GM18511 (cell line): Measurements from ENCODE around the gene GLRX.

Source experiments
- ATAC-seq: cut with Tn5 transposase; IDR thresholded peaks from one replicate; pipeline ENCODE4 v1.9.1; 2021; ENCODE audit warnings: mild to moderate bottlenecking, moderate library complexity; ENCODE audit not compliant: unreplicated experiment

The GLRX gene

DNA sequence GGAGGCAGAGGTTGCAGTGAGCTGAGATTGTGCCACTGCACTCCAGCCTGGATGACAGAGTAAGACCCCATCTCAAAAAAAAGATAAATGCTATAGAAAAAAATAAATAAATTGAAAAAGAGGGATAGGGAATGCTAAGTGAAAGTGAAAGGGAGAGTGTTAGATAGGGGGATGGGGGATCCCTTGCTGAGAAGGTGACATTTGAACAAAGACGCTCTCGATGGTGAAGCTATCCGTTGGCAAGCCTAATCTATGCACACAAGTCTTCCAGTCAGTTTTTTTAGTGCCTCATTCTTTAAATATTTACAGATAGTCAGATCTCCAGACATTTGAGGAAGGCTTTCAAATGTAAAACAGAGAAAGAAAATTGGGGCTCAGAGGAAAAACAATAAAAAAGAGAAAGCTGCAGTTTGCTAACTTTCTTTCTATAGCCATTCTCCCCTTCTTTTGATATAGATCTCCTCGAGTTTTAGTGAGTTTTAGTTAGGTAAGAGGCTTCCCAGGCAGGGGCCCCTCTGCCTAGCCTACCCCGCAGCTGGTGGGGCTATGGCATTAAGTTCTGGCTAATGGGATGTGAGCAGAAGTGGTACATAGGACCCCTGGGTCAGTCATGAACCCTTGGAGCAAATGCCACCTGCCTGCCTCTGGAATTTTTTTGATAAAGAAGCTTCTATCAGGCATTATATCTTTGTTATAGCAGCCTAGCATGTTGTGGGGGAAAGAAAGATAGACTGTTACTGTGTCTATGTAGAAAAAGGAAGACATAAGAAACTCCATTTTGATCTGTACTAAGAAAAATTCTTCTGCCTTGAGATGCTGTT is 12.0 kb downstream of the GLRX start:
- no peak for ATAC-seq

DNA sequence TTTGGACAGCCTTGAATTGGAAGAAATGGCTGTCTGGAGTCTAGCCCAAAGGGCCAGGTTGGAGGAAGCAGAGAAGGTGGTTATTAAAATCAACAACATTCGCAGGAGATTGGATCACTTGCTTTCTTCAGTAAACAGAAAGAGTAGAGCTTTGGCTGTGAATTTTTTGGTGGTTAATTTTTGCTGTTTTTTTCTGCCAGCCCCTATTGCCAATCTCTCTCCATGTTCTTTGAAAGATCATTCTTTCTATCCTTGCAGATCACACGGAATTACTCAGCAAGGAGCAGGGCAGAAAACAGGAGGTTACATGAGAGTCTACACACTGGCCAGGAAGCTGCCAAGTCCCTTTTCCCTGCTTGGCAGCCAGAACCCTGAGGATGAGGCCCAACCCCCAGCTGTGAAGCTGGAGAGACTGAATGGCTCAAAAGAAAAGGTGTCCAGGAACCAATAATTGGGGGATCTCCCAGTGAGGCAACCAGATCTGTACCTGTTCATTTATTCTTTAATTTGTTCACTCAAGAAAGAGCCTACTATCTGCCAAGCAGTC is 13.0 kb downstream of the GLRX start:
- no peak for ATAC-seq

DNA sequence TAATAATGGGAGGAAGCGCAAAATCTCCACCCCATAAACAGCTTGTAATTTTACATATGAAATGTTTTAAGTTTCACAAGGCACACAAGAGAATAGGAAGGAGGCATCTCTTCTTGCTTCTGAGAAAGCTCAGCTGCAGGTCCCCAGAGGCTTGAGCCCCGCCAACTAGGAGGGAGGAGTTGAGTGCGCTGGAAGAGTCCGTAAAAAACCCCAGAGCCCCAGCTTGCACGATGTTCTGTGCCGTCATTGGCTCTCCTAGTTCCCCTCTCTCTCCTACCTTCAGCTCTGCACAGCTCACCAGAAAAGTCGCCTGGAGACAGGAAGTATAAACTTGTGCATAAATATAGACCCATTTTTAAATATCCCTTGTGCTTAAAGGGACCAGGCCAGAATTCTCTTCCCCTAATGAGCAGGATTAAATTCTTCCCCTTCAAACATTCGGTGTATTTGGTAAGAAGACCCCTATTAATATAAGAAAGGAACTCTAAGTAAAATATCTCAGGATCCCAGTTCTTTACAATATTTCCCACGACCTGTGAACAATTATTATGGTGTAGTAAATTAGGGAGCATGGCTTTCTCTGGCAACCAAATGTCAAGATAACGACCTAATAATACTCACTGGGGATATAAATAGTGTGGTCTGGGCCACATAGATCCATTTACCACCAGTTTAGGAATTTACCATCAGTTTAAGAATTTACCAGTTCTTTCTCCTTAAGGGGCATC is 13.7 kb downstream of the GLRX start:
- peak; percentile 100 for ATAC-seq

DNA sequence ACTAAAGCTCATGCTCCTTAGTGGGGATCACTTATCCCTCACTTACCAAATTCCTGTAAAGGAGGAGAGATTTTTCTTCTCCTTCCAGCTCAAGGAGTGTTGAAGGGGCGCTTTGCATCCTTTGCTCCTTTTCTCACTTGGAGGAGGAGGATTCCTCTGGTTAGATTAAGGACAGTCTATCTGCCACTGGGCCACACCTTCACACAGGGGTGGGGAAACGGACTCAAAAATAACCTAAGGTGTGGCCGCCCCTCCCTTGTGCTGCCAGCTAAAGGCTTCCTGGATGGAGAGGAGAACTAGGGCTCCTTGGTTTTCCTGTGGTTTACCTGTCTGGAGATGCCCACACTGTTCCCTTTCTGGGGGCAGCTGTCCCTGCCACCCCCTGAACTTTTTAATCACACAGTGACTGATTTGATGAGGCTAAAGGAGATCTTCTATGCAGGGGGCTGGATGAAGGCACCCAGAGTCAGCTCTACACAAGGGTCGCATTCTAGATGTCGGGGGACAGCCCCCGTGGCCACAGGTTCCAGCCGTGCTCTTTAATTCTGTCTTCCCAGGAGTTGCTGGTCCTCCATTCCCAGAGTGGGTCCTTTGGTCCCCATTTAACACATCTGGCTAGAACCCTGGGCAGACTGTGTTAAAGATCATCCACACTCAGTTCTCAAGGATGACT is 14.4 kb downstream of the GLRX start:
- ATAC-seq: peak; percentile 6

DNA sequence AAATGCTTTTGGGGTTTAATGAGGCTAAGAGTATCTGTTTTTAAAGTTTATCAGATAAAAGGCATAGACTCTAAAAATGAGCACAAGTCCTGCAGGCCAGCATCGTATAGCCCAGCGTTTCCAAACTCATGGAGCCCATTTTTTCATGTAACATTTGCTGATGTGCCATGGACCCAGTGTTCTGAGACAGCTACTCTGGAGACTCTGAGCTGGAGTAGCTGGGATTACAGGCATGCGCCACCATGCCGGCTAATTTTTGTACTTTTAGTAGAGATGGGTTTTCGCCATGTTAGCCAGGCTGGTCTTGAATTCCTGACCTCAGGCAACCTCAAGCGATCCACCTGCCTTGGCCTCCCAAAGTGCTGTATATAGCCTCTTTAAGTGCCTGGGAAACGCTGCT is 15.8 kb downstream of the GLRX start:
- ATAC-seq: no peak

DNA sequence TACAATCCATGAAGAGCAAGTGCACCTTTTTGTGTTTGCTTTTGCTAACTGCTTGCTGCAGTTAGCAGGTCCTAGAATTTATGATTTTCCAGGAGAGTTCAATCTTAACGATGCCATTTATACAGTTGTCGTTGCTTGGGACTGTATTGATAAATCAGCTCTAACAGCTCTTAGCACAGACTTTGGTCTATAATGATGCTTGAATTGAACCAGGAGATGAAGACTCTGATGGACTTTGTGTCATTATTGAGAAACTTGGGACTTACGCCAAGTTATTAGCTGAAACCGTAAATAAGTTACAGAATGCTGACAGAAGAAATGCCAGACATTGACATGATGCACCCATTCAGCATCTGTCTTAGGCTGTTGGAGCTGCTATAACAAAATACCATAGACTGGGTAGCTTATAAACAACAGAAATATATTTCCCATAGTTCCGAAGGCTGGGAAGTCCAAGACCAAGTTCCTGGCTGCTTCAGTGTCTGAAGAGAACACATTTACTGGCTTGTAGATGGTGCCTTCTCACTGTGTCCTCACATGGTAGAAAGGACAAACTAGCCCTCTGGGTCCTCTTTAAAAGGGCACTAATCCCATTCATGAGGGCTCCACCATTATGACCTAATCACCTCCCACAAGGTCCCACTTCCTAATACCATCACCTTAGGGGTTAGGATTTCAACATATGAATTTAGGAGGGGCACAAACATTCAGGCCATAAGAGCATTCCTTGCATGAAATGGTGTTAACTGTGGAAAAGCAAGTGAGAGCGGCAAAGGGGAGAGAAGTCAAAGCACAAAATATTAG is 17.6 kb downstream of the GLRX start:
- ATAC-seq: no peak

DNA sequence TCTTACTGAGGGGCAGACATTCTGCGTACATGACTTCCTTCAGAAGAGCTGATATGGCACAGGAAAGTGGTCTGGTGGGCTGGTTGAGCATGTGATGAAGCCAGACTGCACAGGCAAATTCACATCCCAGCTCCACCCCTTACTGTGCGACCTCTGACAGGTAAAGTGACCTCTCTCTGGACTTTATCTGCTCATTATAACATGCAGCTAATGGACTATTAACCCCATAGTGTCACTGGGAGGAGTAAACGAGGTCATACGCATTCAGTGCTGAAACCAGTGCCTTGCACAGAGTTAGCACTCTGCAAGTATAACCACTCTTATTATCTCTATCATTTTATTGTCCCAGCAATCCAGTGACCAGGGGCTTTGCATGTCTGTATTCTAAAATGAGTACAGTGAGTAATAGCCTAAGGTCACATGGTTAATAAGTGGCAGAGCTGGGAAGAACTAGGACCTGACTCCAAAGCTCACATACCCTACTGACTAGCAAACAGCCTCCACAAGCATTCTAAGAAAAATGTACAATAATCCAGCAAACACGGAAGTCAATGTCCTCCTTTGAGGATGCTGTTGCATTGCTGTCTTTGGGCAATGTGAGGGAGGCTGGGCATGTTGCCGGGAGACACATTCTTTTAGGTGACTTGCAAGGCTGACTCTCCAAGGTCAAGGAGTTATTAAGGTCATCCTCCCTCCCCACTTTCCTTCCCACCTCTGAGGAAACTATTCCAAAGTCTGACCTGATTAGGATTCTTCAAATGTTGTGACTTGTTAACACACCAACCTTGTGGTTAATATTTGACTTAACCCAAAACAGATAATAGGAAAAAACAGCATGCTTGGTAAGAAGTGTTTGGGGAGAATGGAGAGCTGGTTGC is 19.0 kb downstream of the GLRX start:
- no peak for ATAC-seq

DNA sequence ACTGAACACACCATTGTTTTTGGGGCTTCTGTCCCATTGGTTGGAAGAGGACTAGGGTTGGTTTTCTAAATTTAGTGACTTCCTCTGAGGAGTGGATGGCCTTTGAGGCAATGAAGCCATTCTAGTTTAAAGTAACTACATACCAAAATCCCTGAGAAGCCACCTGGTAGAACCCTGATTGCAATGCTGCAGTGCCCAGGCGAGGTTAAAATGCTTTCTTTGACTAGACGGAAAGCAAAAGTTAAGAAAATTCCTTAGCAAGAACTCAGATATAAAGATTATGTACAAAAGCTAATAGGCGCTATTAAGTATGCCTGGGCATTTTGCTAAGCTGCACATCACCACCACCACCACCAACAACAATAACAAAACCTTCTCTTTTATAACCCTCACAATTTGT is 20.6 kb downstream of the GLRX start:
- no peak for ATAC-seq

DNA sequence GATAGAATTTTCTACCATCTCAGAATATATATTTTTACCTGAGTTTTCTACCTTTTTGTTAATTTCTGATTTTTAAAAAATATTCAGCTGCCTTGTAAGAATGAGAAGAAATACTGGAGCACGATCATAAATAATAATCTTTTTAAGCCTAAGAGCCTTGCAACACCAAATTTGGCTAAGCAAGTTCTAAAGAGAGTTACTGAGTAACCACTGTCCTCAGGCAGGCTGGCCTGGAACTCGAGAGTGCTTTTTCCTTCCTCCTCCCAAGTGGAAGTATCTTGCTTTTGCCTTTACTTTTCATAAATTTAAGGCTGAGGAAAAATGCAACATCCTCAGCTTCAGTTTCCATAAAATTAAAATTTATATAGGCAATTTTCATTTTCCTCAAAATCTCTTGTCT is 21.0 kb downstream of the GLRX start:
- ATAC-seq: no peak

DNA sequence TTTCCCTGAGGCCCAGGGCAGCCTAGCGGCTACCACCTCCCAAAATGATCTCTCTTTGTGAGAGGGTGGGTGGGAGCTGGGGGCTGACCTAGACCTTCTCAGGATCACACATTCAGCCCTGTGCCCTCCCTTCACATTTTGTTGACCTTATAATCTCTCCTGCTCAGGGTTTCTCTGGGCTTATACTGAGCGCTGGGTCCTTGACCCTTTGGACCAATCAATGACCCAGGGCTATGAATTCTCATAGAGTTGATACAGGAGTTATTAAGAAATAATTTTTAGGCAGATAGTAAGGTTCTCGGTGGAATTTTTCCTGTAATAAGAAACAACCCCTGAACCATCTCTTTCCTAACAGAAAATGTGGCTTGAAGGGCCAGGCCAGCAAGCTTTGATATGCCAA is 22.0 kb downstream of the GLRX start:
- ATAC-seq: no peak

DNA sequence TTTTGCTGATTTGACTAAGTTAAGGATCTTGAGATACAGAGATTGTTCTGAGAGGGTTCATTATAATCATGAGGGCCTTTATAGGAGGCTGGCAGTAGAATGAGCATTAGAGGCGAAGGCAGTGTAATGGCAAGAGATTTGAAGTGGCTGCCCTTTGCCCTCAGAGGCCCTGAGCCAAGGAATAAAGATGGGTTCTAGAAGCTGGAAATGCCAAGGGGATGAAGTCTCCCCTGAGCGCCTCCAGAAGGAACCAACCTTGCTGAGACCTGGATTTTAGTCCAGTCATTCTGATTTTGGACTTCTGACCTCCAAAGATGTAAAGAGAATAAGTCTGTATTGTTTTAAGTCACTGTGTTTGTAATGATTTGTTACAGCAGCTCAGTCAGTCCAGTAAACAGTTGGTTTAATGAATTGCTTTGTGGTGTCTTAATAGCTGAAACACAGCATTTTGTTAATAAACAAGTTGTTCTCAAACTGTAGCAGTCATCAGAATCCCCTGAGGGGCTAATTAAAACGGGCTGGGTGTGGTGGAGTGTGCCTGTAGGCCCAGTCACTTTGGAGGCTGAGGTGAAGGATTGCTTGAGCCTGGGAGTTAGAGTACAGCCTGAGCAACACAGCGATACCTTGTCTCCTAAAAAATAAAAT is 23.2 kb downstream of the GLRX start:
- no peak for ATAC-seq

DNA sequence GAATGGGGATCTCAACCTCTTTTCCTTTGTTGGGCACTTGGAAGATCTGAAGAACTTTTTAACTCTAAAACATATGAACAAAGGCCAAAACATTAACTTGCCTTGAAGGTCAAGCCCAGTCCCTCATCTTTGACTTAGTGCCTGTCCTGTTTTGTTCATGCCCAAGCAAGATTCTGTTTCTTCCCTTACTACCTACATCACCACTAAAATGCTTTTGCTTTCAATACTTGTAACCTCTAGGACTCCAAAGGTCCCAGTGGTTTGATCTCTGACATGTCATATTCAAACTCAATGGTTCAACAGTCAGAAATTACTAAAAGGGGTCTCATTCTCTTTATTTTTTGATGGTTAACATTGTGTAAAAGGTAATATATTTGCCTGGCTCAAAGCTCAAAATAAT is 24.0 kb downstream of the GLRX start:
- no peak for ATAC-seq

DNA sequence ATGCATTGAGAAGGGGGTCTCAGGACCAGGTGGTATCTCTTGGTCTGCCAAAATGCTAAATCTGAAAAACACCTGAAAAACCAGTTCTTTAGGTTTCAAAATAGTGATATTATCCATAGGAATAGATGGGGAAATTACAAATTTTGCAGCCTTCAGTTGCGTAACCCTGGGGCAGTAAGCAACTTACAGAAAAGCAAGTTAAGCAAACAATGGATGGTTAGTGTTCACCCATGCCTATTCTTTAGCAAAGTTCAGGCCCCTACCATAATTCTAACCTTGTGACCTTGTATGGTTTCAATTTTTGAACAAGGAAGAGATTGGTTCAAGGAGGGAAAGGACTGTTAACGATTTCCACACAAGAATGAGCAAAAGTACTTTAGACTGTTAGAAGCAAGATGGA is 24.5 kb downstream of the GLRX start:
- ATAC-seq: no peak

DNA sequence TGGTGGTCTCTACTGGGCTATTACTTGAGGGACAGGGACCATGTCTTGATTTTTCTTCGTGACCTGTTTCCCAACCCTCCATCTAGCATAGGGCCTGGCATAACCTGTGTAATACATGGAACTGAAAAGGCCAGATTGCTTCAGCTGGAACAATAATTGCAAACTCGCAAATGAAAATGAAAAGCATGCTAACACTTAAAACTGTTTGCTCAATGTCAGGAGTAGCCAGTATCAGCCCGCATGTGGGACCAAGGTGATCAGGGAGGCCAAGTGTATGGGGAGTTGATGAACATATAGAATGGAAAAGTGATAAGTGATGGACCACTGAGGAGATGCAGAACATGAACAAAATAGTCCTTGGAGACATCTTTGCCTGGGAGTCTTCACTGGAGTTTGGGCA is 25.2 kb downstream of the GLRX start:
- ATAC-seq: no peak

DNA sequence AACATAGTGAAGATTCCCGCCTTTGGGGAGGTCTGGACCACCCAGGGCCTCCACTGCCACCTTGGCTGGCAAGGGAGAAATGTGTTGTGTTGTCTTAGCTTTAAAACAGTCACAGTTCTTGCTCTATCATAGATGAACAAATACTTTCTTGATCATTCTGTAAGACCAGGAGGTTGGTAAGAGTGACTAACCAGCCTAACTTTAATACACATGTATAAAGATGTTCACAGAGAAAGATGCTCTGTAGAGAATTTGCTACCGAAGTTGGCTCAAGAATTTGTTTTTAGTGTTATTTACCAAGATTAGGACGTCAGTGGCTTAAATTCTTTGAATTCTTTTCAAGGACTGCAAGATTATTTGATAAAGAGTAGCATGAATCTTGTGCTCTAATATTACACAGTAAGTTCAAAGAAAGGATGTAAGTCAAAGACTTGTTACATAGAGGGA is 28.4 kb downstream of the GLRX start:
- ATAC-seq: no peak

DNA sequence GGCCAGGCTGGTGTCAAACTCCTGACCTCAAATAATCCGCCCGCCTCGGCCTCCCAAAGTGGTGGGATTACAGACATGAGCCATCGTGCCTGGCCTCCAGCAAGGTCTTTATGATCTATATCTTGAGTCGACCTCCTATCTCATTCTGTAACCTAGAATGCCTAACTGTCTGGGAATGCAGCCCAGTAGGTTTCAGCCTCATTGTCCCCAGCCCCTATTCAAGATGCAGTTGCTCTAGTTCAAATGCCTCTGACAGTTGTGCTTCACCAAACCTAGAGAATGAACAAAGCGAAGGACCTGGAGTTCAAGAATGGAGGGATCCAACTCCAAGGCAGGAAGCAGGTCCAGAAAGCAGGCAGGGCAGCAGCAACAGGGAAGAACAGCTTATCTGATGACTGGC is 30.8 kb downstream of the GLRX start:
- ATAC-seq: no peak

DNA sequence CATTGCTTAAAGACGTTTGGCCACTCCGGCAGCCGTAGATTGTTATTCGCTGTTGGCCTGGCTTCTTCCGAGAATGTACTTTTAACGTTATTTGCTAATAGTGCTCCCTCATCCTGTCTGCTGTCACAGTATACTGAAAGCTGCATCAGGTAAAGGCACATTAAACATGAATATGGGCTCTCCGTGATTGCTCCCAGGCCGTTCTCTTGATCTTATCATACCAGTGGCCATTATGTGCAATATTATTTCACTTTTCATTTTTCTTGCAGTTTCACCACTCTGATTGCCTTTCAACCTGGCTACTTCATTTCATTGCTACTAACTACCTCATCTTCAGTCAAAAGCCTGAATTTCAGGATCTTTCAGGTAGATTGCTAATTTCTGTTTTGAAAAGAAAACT is 34.0 kb downstream of the GLRX start:
- ATAC-seq: no peak

DNA sequence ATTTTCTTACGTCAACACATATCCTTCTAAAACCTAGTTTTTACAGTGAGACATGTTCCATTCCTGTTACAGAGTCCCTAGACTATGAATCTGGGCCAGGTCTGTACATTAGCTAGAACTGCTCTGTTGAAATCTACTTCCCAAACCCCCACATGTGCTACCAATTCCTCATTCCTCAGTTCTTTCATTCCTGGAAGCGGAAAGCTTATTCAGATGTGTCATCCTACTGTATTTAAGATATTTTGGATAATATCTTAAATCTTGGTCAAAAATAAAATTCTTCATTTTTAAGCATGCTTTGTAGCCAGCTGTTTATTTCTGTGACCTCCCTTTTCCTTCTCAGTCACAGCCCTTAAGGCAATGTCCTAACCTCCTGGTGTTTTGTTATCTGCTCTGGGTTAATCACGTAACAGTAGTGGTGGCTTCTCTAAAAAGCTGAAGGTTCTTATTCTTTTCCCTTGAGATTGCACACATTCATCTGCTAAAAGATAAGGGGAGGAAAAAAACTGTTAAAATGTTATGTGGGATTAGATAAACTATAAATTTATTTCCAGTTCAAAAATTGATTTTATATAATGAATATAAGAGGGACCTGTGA is 35.6 kb downstream of the GLRX start:
- no peak for ATAC-seq
